HepG2 (cell line): Measurements from ENCODE around the gene PLEKHA8. TPM values are rescaled to one million over a fixed set of nuclear protein-coding genes. Genes with fewer than 3 reads are reported as not detected.

Experiments used
- ATAC-seq: fragments of 200-7000 bp; cut with Tn5 transposase; 3 replicates; pipeline ENCODE4 v1.9.1; 2020; ENCODE audit warnings: mild to moderate bottlenecking, moderate library complexity
- BruUV-seq: library from RNA; stranded (reverse); fragments of 400-500 nt; replicated peaks from 2 replicates; lab custom pipeline; 2021; lab: Mats Ljungman, UMichigan
- CTCF ChIA-PET: fragments of 300-600 bp; formaldehyde crosslinking; extraction: SDS; loops from one replicate; lab custom pipeline; 2021; ENCODE audit warnings: low total read pairs, inconsistent platforms, low intra/inter-chr PET ratio; lab: Yijun Ruan, JAX
- POLR2A ChIA-PET: fragments of 350-600 bp; sonication (Branson Sonifier 250); formaldehyde crosslinking; loops from one replicate; lab custom pipeline; 2020; ENCODE audit warnings: antibody characterized with exemption, inconsistent platforms; lab: Yijun Ruan, JAX
- DNase-seq: peaks from one replicate; pipeline ENCODE4 v3.0.0-alpha.2; 2015; ENCODE audit warnings: low spot score
- FAIRE-seq: peaks from 3 replicates; lab custom pipeline; 2011; peaks lifted over from hg19 to GRCh38; lab: Jason Lieb, UNC
- H2AFZ ChIP-seq: one replicate; pipeline ENCODE4 v1.6.1; 2011; ENCODE audit warnings: low read length, inconsistent platforms
- H3K27ac ChIP-seq: fragments of 300-600 bp; 3 replicates; pipeline ENCODE4 v1.8.0; 2011; ENCODE audit warnings: mixed run types, mild to moderate bottlenecking, mixed read lengths, low read length, inconsistent platforms; ENCODE audit not compliant: insufficient read depth; ENCODE audit errors: extremely low read length
- H3K27me3 ChIP-seq, 2 experiments: fragments of 200-600 bp in 1 of 2; 2 replicates in 1 of 2; 3 replicates in 1 of 2; pipeline versions ENCODE4 v1.6.0 to v1.8.0; 2011; ENCODE audit warnings: low read length in 2 of 2, mild to moderate bottlenecking in 2 of 2, moderate library complexity in 2 of 2, inconsistent platforms in 1 of 2; ENCODE audit not compliant: insufficient read depth in 2 of 2, control insufficient read depth in 1 of 2
- H3K36me3 ChIP-seq, 2 experiments: fragments of 200-600 bp in 1 of 2; replicated peaks in 1 of 2; 2 replicates in 1 of 2; 3 replicates in 1 of 2; pipeline versions ENCODE4 v1.5.1 to v1.8.0; 2011; ENCODE audit warnings: low read length in 2 of 2, inconsistent platforms in 1 of 2; ENCODE audit not compliant: insufficient read depth in 2 of 2, control insufficient read depth in 1 of 2
- H3K4me1 ChIP-seq: 2 replicates; pipeline ENCODE4 v1.5.1; 2012; ENCODE audit warnings: low read length, inconsistent platforms; ENCODE audit not compliant: insufficient read depth
- H3K4me2 ChIP-seq: 2 replicates; pipeline ENCODE4 v1.6.0; 2011; ENCODE audit warnings: low read depth, low read length, inconsistent platforms
- H3K4me3 ChIP-seq, 3 experiments: fragments of 200-600 bp in 1 of 3; sonication (generic), shearing (Covaris generic) in 1 of 3; replicated peaks in 1 of 3; 2 replicates each; pipeline ENCODE4 v1.5.1; 2011 to 2016; ENCODE audit warnings: low read length in 3 of 3, inconsistent platforms in 2 of 3, low read depth in 2 of 3, mild to moderate bottlenecking in 2 of 3, control low read depth in 1 of 3, mixed read lengths in 1 of 3; ENCODE audit not compliant: insufficient read depth in 1 of 3
- H3K79me2 ChIP-seq: one replicate; pipeline ENCODE4 v1.6.1; 2011; ENCODE audit warnings: low read length, inconsistent platforms; ENCODE audit not compliant: insufficient read depth
- H3K9ac ChIP-seq: 2 replicates; pipeline ENCODE4 v1.6.0; 2011; ENCODE audit warnings: mild to moderate bottlenecking, low read depth, low read length, inconsistent platforms; ENCODE audit not compliant: insufficient read depth
- H3K9me3 ChIP-seq: 2 replicates; pipeline ENCODE4 v1.5.1; 2012; ENCODE audit warnings: mild to moderate bottlenecking, low read length
- H4K20me1 ChIP-seq: 2 replicates; pipeline ENCODE4 v1.6.0; 2011; ENCODE audit warnings: inconsistent platforms, mild to moderate bottlenecking, low read length, moderate library complexity; ENCODE audit not compliant: insufficient read depth
- AKNA ChIP-seq: sonication (generic); formaldehyde crosslinking; IDR thresholded peaks from 2 replicates; pipeline ENCODE4 v1.4.0; 2020; ENCODE audit warnings: missing genetic modification reagents, borderline replicate concordance
- HOXA7 ChIP-seq: sonication (generic); formaldehyde crosslinking; IDR thresholded peaks from 2 replicates; pipeline ENCODE4 v1.8.1; 2022; ENCODE audit warnings: mild to moderate bottlenecking, missing genetic modification reagents, moderate library complexity
- KLF16 ChIP-seq, 2 experiments: sonication (generic) in 1 of 2; formaldehyde crosslinking in 1 of 2; IDR thresholded peaks; 2 replicates each; pipeline versions ENCODE4 v1.6.1 to v1.8.0; 2016 to 2023; ENCODE audit warnings: missing genetic modification reagents in 2 of 2, missing compliant biosample characterization in 1 of 2
- MXI1 ChIP-seq: IDR thresholded peaks from 3 replicates; pipeline ENCODE4 v1.6.1; 2012; ENCODE audit warnings: low read depth, low read length, inconsistent platforms, borderline replicate concordance
- NFYB ChIP-seq: sonication (generic); formaldehyde crosslinking; IDR thresholded peaks from 2 replicates; pipeline ENCODE4 v1.4.0; 2020; ENCODE audit warnings: missing genetic modification reagents
- NKX3-1 ChIP-seq: sonication (generic); formaldehyde crosslinking; IDR thresholded peaks from 2 replicates; pipeline ENCODE4 v1.5.0; 2020; ENCODE audit warnings: missing genetic modification reagents
- NR2F2 ChIP-seq: IDR thresholded peaks from 2 replicates; pipeline ENCODE4 v1.6.1; 2012; ENCODE audit warnings: low read depth, inconsistent platforms, borderline replicate concordance
- SAFB2 ChIP-seq: sonication (generic); formaldehyde crosslinking; IDR thresholded peaks from 2 replicates; pipeline ENCODE4 v1.5.1; 2020; ENCODE audit warnings: missing genetic modification reagents, low read depth, mild to moderate bottlenecking, borderline replicate concordance
- SOX5 ChIP-seq: IDR thresholded peaks from 2 replicates; pipeline ENCODE4 v1.6.1; 2016; ENCODE audit warnings: borderline replicate concordance
- SP5 ChIP-seq: IDR thresholded peaks from 2 replicates; pipeline ENCODE4 v1.6.1; 2016; ENCODE audit warnings: low read depth, borderline replicate concordance
- U2AF1 ChIP-seq: fragments of 200-400 bp; formaldehyde crosslinking; optimal IDR thresholded peaks from 2 replicates; pipeline ENCODE3; 2017; ENCODE audit warnings: mild to moderate bottlenecking, low read depth, low read length
- ZBTB20 ChIP-seq: sonication (generic); formaldehyde crosslinking; IDR thresholded peaks from 2 replicates; pipeline ENCODE4 v1.8.1; 2023; ENCODE audit warnings: missing genetic modification reagents, low read depth, mild to moderate bottlenecking, borderline replicate concordance
- ZNF326 ChIP-seq: sonication (generic); formaldehyde crosslinking; IDR thresholded peaks from 2 replicates; pipeline ENCODE4 v1.4.0; 2020; ENCODE audit warnings: missing genetic modification reagents, borderline replicate concordance
- ZNF484 ChIP-seq: sonication (generic); formaldehyde crosslinking; IDR thresholded peaks from 2 replicates; pipeline ENCODE4 v1.5.1; 2020; ENCODE audit warnings: mild to moderate bottlenecking, low read depth, missing genetic modification reagents, borderline replicate concordance
- WGBS: methylation state at CpG from one replicate; pipeline ENCODE4 v1.1.6; 2017; ENCODE audit warnings: low lambda C conversion rate; 5-methylcytosine and 5-hydroxymethylcytosine counted together
- in situ Hi-C: cut with HindIII; loops from 2 replicates; pipeline ENCODE4 v1.10.0; 2017; ENCODE audit warnings: low pct_unique_long_range_greater_than_20kb; ENCODE audit not compliant: extremely low pct_ligation_motif_present
- intact Hi-C: fragments of 100-400 bp; cut with micrococcal nuclease; formaldehyde crosslinking; loops from one replicate; pipeline ENCODE4 v1.10.0; 2022; ENCODE audit not compliant: unreplicated experiment
- polyA plus RNA-seq, 8 experiments: library from polyadenylated mRNA; depleted of rRNA in 3 of 8; stranded (reverse) in 7 of 8; unstranded in 1 of 8; fragments of >200 nt; fragmentation: Illumina TruSeq in 4 of 8; extraction: Trizol in 4 of 8; gene quantifications; 2 replicates each; pipeline versions ENCODE4 v1.2.1 to v1.2.3, GENCODE V29; 2011 to 2016; ENCODE audit warnings: low read depth in 4 of 8, missing spikeins in 1 of 8, mixed read lengths in 1 of 8; ENCODE audit not compliant: insufficient read depth in 1 of 8
- total RNA-seq, 5 experiments: library from RNA; depleted of rRNA; stranded (reverse); fragments of >200 nt; fragmentation: Illumina TruSeq; extraction: Trizol; gene quantifications; 2 replicates each; pipeline ENCODE4 v1.2.3, GENCODE V29; 2016; ENCODE audit warnings: low read depth in 1 of 5
- TF ChIP-seq, protein P1 (sequence below): sonication (generic); formaldehyde crosslinking; conservative IDR thresholded peaks from 2 replicates; pipeline ENCODE4 v1.4.0; 2020; ENCODE audit warnings: missing genetic modification reagents

PLEKHA8 gene
- total and polyA plus RNA-seq, 2 of the 13 experiments (the other 11 are each of a cell fraction or from before 2014, with no cell fraction given), result 12.5 to 26.4 TPM

- Histone ChIP-seq H3K4me1 (peaks cover 7% of the 10 kb centered on the region), H3K79me2 (no peaks in the 10 kb centered on the region), H3K27me3 (no peaks in the 10 kb centered on the region), H4K20me1 (no peaks in the 10 kb centered on the region), H3K27ac (no peak overlapping the region), H2AFZ (no peak overlapping the region), H3K9me3 (no peaks in the 10 kb centered on the region), H3K4me3 (no peak overlapping the region), H3K4me2 (no peak overlapping the region), H3K36me3 (peaks cover 5 to 40% of the 10 kb centered on the region in 2 experiments; a peak in 4 of 5 replicates), H3K9ac (no peak overlapping the region)
- DNase-seq, result no peak
- ATAC-seq, result no peak
- POLR2A ChIA-PET, result no interaction called here
- TF ChIP-seq, protein P1, sequence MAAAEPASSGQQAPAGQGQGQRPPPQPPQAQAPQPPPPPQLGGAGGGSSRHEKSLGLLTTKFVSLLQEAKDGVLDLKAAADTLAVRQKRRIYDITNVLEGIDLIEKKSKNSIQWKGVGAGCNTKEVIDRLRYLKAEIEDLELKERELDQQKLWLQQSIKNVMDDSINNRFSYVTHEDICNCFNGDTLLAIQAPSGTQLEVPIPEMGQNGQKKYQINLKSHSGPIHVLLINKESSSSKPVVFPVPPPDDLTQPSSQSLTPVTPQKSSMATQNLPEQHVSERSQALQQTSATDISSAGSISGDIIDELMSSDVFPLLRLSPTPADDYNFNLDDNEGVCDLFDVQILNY (CRISPR knock-in tag), result no peak
- TF ChIP-seq NKX3-1 (CRISPR knock-in tag) (no peak), AKNA (CRISPR knock-in tag) (no peak), HOXA7 (CRISPR knock-in tag) (no peak), MXI1 (no peak), ZBTB20 (no peak), ZNF484 (no peak), SP5 (CRISPR knock-in tag) (no peak), NR2F2 (no peak), KLF16 (CRISPR knock-in tag; IDR thresholded peaks at IDR 0.05) (no peak), U2AF1 (no peak), ZNF326 (CRISPR knock-in tag) (no peak), NFYB (no peak), SAFB2 (CRISPR knock-in tag) (no peak), SOX5 (CRISPR knock-in tag) (no peak)
- CTCF ChIA-PET, result no interaction called here
- in situ Hi-C loops, result loop anchor here (10.0 kb wide), 1 partner anchor 191 kb away; no protein-coding TSS in a partner anchor
- intact Hi-C loops, result no loop called here
- FAIRE-seq, result no peak
- WGBS, result 90% methylated on average over 3 of the region's 3 CpGs
- no TSS peak for BruUV-seq
Observed at GRCh38 chr7:30065746-30066145, 37.5 kb downstream of the PLEKHA8 start.
